ENCODE results near the gene LILRB5. TPM values are rescaled to one million over a fixed set of nuclear protein-coding genes. Genes with fewer than 3 reads are reported as not detected.

LILRB5 gene
- not detected in 2 replicates for total RNA-seq

DNA sequence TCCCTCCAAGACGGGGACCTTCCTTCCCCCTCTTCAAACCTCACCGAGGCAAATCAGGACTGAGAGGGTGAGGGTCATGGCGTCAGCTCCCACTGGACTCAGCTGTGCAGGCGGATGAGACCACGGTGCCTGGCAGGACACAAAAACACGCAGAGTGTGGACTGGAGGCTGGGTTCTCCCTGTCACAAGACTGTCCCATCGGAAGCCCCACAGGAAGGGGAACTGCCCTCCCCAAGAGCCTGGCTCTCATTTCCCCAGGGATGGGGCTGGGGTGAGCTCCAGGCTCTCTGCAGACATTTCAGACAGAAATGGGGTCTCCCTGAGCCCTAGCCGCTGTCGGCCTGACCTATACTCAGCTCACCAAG is at the start of gene LILRB5:
Gene LILRB5 (minus strand): TSS at position 158 of the 365 bp plus-strand sequence. CDS start 80 bp downstream, at position 78.

DNA sequence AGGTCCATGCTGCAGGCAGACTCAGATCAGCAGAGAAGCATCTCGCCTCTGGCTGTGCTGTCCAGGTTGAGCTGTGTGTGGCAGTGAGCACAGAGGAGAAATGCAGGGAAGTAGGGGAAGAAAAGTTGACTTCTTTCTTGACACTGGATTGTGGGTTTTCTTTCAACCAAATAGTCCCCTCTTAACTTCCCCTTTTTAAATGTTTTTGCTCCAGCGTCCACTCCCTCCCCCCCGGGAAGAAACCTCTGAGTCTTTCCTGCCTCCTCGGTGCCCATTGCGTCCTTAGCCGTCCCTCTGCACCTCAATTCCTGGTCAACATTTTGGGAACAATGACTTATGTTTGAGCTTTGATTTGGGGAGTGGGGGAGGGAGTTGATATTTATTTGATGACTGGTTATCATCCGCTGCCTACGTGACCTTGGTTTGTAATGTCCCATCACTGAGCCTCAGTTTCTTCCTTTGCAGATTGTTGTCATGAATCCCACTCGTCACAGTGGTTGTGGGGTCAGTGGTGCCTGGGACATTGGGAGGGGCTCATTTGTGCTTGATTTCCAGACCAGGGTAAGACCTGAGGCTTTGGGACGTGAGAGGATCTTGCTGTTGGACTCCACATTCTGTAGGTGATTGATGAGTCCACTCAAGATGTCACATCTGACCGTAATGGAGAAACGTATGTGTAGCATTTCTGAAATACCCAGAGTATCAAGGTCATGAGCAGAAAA is 24.1 kb upstream of the LILRB5 start, which contains the start of gene LILRB2:
Gene LILRB2 (minus strand): TSS at position 104 of the 722 bp plus-strand sequence. CDS start 614 bp downstream, outside the sequence.

DNA sequence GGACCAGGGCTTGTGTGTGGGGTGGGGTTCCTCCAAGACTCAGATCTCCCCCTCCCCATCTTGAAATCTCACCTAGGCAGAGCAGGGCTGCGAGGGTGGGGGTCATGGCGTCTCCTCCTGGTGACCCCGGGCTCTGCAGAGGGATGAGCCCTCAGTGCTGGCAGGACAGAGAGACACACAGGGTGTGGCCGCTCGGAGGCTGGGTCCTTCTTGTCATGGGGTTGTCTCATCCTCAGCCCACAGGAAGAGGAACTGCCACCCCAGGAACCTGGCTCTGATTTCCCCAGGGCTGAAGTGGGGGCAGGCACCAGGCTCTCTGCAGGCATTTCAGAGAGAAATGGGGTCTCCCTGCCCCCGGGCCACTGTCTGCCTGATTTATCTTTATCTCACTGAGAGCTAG is 14.4 kb downstream of the LILRB5 start, which contains the start of gene LILRA6:
Gene LILRA6 (minus strand): TSS at position 145 of the 400 bp plus-strand sequence.

DNA sequence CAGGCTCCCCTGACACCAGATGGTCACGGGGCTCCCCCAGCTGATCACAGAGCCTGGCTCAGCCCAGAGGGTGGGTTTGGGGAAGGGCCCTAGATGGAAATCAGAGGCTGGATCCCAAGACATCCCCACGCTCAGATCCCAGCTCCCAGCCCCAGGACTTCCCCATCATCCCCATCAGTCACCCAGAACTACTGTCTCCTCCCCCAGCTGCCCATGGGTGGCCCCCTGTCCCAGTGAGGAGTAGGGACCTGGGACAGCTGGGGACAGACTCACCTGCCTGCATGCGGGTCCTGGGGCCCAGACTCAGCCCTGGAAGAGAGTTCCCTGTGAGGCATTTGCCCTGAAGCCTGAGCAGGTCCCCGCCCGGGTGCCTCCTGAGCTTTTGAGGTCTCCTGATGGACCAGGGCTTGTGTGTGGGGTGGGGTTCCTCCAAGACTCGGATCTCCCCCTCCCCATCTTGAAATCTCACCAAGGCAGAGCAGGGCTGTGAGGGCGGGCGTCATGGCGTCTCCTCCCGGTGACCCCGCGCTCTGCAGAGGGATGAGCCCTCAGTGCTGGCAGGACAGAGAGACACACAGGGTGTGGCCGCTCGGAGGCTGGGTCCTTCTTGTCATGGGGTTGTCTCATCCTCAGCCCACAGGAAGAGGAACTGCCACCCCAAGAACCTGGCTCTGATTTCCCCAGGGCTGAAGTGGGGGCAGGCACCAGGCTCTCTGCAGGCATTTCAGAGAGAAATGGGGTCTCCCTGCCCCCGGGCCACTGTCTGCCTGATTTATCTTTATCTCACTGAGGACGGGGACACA is 34.4 kb downstream of the LILRB5 start, which contains the start of gene LILRB3:
Gene LILRB3 (minus strand): TSS at position 534 of the 803 bp plus-strand sequence. CDS start 31 bp downstream, at position 503.

Other genes starting within 250 kb of the LILRB5 start
- gene VSTM1, start 193.4 kb downstream of the LILRB5 start, total RNA-seq = not detected in 2 replicates
- not detected in 2 replicates for gene TARM1, start 175.9 kb downstream of the LILRB5 start, total RNA-seq
- under 0.01 TPM in 1 of 2 replicates, not detected in the other for gene OSCAR, start 156.5 kb downstream of the LILRB5 start, total RNA-seq
- gene NDUFA3, start 154.4 kb downstream of the LILRB5 start, total RNA-seq = 35.5 and 59.8 TPM in 2 replicates
- gene TFPT, start 141.6 kb downstream of the LILRB5 start, total RNA-seq = 21.9 and 22.0 TPM in 2 replicates
- 72.0 and 83.4 TPM in 2 replicates for gene PRPF31, start 141.5 kb downstream of the LILRB5 start, total RNA-seq
- 13.3 and 19.5 TPM in 2 replicates for gene CNOT3, start 119.5 kb downstream of the LILRB5 start, total RNA-seq
- gene LENG1, start 97.6 kb downstream of the LILRB5 start, total RNA-seq = 6.1 and 9.4 TPM in 2 replicates
- 0.17 and 0.45 TPM in 2 replicates for gene TMC4, start 84.1 kb downstream of the LILRB5 start, total RNA-seq
- 79.2 and 85.3 TPM in 2 replicates for gene MBOAT7, start 67.7 kb downstream of the LILRB5 start, total RNA-seq
- 90.8 and 109 TPM in 2 replicates for gene TSEN34, start 66.0 kb downstream of the LILRB5 start, total RNA-seq
- gene RPS9, start 56.4 kb downstream of the LILRB5 start, total RNA-seq = 2,612 and 2,869 TPM in 2 replicates
- not detected in 2 replicates for gene LILRB3, start 34.3 kb downstream of the LILRB5 start, total RNA-seq
- gene LILRA6, start 14.5 kb downstream of the LILRB5 start, total RNA-seq = not detected in 2 replicates
- gene LILRB2, start 23.8 kb upstream of the LILRB5 start, total RNA-seq = not detected in 2 replicates
- not detected in 2 replicates for gene LILRA5, start 55.9 kb upstream of the LILRB5 start, total RNA-seq
- gene LILRA4, start 81.9 kb upstream of the LILRB5 start, total RNA-seq = not detected in 2 replicates
- not detected in 2 replicates for gene LAIR1, start 107.7 kb upstream of the LILRB5 start, total RNA-seq
- gene TTYH1, start 158.2 kb upstream of the LILRB5 start, total RNA-seq = not detected in 2 replicates
- 30.9 and 31.1 TPM in 2 replicates for gene LENG8, start 191.9 kb upstream of the LILRB5 start, total RNA-seq
- gene LENG9, start 206.5 kb upstream of the LILRB5 start, total RNA-seq = 5.1 and 5.5 TPM in 2 replicates
- 26.5 and 30.4 TPM in 2 replicates for gene CDC42EP5, start 216.0 kb upstream of the LILRB5 start, total RNA-seq
- not detected in 2 replicates for gene LAIR2, start 245.6 kb upstream of the LILRB5 start, total RNA-seq